Ectodermal cell (in vitro differentiated cells): Measurements from ENCODE around the gene FNBP1.
"Not testable (repeated sequence)": the region's sequence is repeated elsewhere in the genome, so short reads cannot be mapped to it uniquely, and the experiment has no call there.

ENCODE experiments used
- H3K27ac ChIP-seq: 2 replicates; pipeline ENCODE4 v1.7.0; 2013; ENCODE audit warnings: mild to moderate bottlenecking, low read depth, low read length; ENCODE audit not compliant: insufficient read depth, poor library complexity, severe bottlenecking
- H3K27me3 ChIP-seq: 2 replicates; pipeline ENCODE4 v1.7.0; 2013; ENCODE audit warnings: mild to moderate bottlenecking, low read length; ENCODE audit not compliant: insufficient read depth, control insufficient read depth, poor library complexity, severe bottlenecking
- H3K36me3 ChIP-seq: one replicate; pipeline ENCODE4 v1.7.0; 2013; ENCODE audit warnings: low read length; ENCODE audit not compliant: control insufficient read depth, insufficient read depth
- H3K4me1 ChIP-seq: one replicate; pipeline ENCODE4 v1.7.0; 2013; ENCODE audit warnings: low read length; ENCODE audit not compliant: control insufficient read depth, insufficient read depth
- H3K4me3 ChIP-seq: 2 replicates; pipeline ENCODE4 v1.7.0; 2013; ENCODE audit warnings: low read depth, low read length, control low read depth; ENCODE audit not compliant: insufficient read depth
- H3K9me3 ChIP-seq: 2 replicates; pipeline ENCODE4 v1.7.0; 2013; ENCODE audit warnings: mild to moderate bottlenecking, low read length, moderate library complexity; ENCODE audit not compliant: control insufficient read depth
- WGBS, 2 experiments: methylation state at CpG; one replicate each; pipeline ENCODE4 v1.1.7; 2013; ENCODE audit warnings: missing lambda C conversion rate in 2 of 2; 5-methylcytosine and 5-hydroxymethylcytosine counted together

Gene FNBP1

DNA sequence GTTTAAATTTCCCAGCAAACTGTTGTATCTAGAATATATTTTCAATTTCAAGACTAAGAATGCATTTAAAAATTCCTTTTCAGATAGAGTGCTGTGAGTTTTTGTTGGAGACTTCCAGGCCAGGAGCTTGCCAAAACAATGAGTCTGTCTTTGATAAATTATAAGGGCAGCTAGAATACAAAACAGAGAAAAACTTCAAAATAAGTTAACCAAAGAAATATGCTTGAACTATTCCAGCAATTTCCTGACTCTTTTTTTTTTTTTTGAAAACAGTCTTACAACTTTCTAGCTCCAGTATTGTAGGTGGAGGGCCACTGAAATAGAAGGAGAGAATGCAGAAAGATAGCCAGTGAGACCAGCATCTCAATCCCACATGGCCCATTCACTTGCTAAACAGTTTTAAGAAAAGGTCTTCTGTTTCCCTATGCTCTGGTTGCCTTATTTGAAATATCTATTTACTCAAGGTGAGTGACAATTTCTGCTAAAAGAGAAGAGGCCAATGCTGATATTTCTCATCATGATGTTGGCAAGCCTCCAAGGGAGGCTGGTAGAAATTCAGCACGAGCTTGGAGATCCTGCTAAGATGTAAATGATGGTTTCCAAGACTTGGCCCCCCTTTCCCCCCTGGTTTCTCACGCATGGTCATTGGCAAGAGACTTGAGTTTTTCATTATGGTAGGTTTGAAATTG lies 104.6 kb downstream of the FNBP1 start:
- 42 to 71% methylated on average over 1 to 2 of the region's 2 CpGs for WGBS, 2 experiments
- Histone ChIP-seq H3K9me3 (no peaks in the 10 kb centered on the region), H3K4me1 (peaks cover under 1% of the 10 kb centered on the region), H3K27me3 (no peaks in the 10 kb centered on the region), H3K36me3 (peaks cover 3% of the 10 kb centered on the region), H3K4me3 (no peak overlapping the region), H3K27ac (no peak overlapping the region)

DNA sequence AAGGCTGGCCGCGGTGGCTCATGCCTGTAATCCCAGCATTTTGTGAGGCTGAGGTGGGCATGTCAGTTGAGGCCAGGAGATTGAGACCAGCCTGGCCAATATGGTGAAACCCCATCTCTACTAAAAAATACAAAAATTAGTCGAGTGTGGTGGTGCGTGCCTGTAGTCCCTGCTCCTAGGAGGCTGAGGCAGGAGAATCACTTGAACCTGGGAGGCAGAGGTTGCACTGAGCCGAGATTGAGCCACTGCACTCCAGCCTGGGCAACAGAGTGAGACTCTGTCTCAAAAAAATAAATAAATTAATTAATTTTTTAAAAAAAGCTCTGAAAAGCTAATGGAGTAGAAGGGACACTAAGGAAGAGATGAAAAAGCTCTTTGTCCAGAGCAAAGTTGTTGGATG lies 105.1 kb downstream of the FNBP1 start:
- not testable (repeated sequence) for H3K27ac ChIP-seq, H3K4me3 ChIP-seq, H3K36me3 ChIP-seq, H3K27me3 ChIP-seq, H3K9me3 ChIP-seq, H3K4me1 ChIP-seq
- 96 to 98% methylated on average over 5 of the region's 5 CpGs for WGBS, 2 experiments

DNA sequence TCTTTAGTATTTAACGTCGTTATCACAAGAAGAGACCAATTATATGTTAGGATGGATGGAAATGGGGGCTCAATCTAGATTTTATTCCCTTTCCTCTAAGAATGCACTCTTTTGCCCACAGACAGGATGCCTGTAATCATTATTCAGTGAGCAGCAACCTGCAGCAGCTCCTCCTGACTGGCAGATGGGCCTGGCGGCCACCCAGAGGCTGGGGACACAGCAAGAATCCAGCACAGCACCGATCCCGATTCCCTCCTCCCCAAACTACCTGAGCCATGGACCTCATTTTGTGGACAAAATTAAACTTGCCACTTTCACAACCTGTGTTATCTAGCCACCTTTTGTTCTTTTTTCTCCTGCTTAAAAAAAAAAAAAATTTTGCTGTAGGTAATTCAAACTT lies 106.8 kb downstream of the FNBP1 start:
- 57 to 61% methylated on average over 5 of the region's 5 CpGs for WGBS, 2 experiments
- Histone ChIP-seq H3K36me3 (peaks cover 1% of the 10 kb centered on the region), H3K9me3 (no peaks in the 10 kb centered on the region), H3K27me3 (no peaks in the 10 kb centered on the region), H3K27ac (no peak overlapping the region), H3K4me1 (peaks cover 14% of the 10 kb centered on the region), H3K4me3 (no peak overlapping the region)

DNA sequence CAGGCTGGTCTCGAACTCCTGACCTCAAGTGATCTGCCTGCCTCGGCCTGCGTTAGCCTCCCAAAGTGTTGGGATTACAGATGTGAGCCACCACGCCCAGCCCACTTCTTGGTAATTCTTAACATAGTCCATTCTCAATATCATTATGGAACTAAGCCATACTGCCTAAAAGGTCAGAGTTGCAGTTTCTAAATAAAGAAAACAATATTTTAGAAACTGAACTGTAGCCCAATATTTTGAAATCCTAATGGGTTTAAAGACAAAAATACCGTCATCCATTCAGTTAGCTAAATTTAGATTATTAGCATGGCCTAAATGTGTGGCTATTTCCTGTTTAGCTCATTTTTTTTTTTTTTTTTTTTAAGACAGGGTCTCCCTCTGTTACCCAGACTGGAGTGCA lies 108.2 kb downstream of the FNBP1 start:
- Histone ChIP-seq H3K27ac (no peak overlapping the region), H3K27me3 (no peaks in the 10 kb centered on the region), H3K4me3 (no peak overlapping the region), H3K36me3 (no peaks in the 10 kb centered on the region), H3K9me3 (no peaks in the 10 kb centered on the region), H3K4me1 (peaks cover 14% of the 10 kb centered on the region)
- 94 to 96% methylated on average over 5 of the region's 5 CpGs for WGBS, 2 experiments

DNA sequence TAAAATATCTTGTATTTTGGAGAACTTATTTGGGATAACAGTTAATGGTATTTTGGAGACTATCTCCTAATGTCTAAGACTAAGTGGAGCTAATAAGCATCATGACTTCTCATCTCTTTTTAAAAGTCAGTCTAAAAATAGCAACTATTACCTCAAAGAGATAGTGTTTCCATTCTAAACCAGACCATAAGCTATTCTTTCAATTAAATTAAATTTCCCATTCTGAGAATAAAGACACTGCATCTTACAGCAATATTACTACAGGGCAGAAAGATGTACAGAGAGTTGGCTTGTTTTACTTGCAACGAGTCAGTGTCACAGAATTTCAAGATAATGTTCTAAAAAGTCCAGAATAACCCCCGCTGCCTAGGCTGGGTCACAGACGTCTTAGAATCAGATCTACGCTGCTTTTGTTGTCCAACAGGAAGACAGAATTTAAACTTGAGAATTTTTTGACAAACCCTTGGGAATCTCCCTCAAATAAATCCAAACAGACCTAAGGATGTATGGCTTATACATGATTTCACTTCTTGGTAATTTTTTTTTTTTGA lies 108.9 kb downstream of the FNBP1 start:
- H3K27me3 ChIP-seq: no peaks in the 10 kb centered on the region
- no peak overlapping the region for H3K27ac ChIP-seq
- H3K4me1 ChIP-seq: peaks cover 14% of the 10 kb centered on the region
- H3K9me3 ChIP-seq: no peaks in the 10 kb centered on the region
- WGBS, 2 experiments: 92 to 95% methylated on average over 4 of the region's 4 CpGs
- no peak overlapping the region for H3K4me3 ChIP-seq
- H3K36me3 ChIP-seq: no peaks in the 10 kb centered on the region

DNA sequence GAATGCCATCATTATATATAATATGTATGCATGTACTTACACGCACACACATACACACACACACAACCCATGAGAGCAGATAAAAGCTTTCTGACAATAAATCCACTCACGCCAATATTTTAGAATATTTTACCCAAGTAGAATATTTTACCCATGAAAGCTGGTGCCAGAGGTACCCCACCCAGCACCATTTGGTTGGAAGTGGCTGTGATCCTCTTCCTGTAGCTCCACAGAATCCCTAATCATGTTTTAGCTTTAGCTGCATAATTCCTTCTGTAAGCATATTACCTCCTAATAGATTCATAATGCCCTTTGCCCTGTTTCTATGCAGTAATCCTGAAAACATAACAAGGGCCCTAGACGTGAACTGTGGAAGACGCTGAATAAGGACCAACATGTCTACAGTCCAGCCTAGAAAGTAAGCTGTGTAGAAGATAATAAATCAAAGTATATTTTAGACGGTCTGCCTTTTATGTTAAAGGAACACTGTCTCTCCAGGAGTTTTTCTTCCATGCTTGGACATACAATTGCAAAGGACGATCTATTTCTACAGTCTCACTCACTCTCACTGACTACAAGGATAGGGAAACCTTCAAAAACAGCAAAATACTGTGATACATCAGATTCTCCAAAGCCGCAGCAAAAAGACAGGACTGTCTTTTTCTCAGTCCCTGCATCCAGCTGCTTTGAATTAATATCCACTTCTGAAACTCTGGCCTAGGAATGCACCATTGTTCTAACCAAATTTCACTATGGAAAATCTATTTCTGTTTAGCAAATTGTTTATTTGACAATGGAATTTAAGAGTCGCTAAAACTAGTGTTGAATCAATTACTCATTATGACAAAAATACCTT lies 109.6 kb downstream of the FNBP1 start:
- H3K4me3 ChIP-seq: no peak overlapping the region
- no peaks in the 10 kb centered on the region for H3K9me3 ChIP-seq
- no peaks in the 10 kb centered on the region for H3K36me3 ChIP-seq
- H3K27me3 ChIP-seq: no peaks in the 10 kb centered on the region
- peaks cover 14% of the 10 kb centered on the region for H3K4me1 ChIP-seq
- 86 to 90% methylated on average over 7 of the region's 8 CpGs for WGBS, 2 experiments
- H3K27ac ChIP-seq: no peak overlapping the region

DNA sequence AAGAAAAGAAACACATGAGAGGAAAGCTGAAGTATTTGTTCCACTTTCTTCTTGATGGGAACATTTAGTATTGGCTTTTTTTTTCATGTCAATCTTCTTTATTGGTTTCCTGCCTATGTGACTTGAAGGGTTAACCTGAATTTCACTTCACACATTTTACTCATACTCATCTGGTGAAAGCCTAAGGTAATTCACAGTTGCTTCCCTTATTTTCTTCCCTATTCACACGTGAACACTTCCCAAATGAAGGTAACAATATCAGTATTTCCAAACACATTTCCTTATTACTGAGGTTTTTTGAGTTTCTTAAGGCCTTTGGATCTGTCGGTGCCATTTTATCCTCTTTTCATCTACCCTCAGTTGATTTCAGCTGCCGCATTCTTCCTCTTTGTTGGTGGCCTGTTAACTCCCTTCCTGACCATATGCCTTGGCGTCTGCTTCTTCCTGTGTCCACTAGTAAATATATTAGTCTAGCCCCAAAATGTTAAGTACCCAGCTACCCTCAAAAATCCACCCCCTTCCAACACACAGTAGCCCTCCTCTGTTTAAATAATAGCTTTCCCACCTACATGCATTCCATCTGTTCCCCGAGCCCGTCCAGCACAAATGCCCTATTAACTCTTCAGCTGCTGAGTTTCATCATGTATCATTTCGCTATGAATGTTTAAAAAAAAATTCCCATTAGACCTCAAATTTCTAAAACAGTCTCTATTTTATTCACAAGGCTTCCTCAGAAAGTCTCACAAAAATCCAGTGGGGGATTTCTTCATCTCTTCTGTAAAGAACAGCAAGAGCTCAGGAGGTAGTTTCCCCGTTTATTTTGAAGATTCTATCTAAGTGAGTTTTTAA lies 110.5 kb downstream of the FNBP1 start:
- no peak overlapping the region for H3K27ac ChIP-seq
- H3K27me3 ChIP-seq: no peaks in the 10 kb centered on the region
- WGBS, 2 experiments: 25 to 33% methylated on average over 7 to 8 of the region's 8 CpGs
- H3K36me3 ChIP-seq: no peaks in the 10 kb centered on the region
- H3K4me3 ChIP-seq: no peak overlapping the region
- H3K9me3 ChIP-seq: no peaks in the 10 kb centered on the region
- peaks cover 14% of the 10 kb centered on the region for H3K4me1 ChIP-seq

DNA sequence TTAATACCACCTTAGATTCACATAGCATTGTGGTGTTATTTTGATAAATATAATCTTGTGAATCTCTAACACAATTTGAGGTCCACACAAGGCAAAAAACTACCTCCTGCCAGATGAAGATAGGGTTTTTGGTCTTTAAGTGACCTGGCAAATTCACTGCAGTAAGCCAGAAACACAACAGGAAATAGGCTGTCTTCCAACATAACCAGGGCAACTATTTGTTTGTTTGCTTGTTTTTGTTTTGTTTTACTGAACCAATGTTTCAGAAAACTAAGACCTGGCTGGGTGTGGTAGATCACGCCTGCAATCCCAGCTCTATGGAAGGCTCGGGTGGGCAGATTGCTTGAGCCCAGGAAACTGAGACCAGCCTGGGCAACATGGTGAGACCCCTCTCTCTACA lies 112.2 kb downstream of the FNBP1 start:
- Histone ChIP-seq H3K4me3 (no peak overlapping the region), H3K36me3 (peaks cover 11% of the 10 kb centered on the region), H3K4me1 (peaks cover 14% of the 10 kb centered on the region), H3K9me3 (no peaks in the 10 kb centered on the region), H3K27ac (no peak overlapping the region), H3K27me3 (no peaks in the 10 kb centered on the region)
- WGBS, 2 experiments: 95 to 97% methylated on average over 2 of the region's 2 CpGs

DNA sequence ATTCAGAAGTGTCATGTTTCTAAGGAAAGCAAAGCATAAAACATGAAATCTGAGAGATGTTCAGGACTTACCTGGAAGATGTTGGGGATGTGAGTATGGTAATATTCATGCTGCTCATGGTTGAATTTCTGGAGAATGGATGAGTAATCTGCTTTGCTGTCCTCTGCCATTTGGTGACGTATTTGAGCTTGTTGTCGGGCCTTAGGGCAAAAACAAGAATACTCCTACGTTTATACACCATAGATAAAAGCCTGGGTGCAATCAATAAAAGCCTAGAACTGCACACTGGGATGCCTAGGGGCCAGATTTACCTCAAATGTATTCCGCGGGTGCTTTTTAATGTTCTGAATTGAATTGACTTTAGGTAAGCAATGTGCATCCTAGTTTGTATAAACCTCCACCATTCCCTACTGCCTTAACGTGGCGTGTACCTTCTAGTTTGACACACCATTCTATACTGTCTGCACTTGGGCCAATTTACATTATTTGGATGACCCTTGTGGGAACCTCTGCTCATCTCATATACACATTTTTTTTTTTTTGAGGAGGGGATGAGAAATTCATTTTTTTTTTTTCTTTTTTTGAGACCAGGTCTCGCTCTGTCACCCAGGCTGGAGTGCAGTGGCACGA lies 113.4 kb downstream of the FNBP1 start:
- Histone ChIP-seq H3K27ac (no peak overlapping the region), H3K4me1 (peaks cover 14% of the 10 kb centered on the region), H3K27me3 (no peaks in the 10 kb centered on the region), H3K4me3 (no peak overlapping the region), H3K36me3 (peaks cover 11% of the 10 kb centered on the region), H3K9me3 (no peaks in the 10 kb centered on the region)
- 92 to 97% methylated on average over 9 of the region's 9 CpGs for WGBS, 2 experiments
